HCT116 (cell line): Measurements from ENCODE around the gene ANKRD24. TPM values are rescaled to one million over a fixed set of nuclear protein-coding genes. Genes with fewer than 3 reads are reported as not detected.
A peak's percentile ranks its signal among the peaks of the same experiment; 100 is the strongest.

Source experiments
- ATAC-seq: fragments of 200-7000 bp; cut with Tn5 transposase; 2 replicates; pipeline ENCODE4 v1.9.1; 2020; ENCODE audit warnings: mild to moderate bottlenecking, moderate library complexity
- BruUV-seq: library from RNA; stranded (reverse); fragments of 400-500 nt; replicated peaks from 2 replicates; lab custom pipeline; 2021; lab: Mats Ljungman, UMichigan
- CTCF ChIA-PET: fragments of 300-600 bp; sonication (Branson Sonifier 250); formaldehyde crosslinking; loops from one replicate; lab custom pipeline; 2021; ENCODE audit warnings: antibody characterized with exemption; lab: Charles Lee
- POLR2A ChIA-PET: fragments of 300-600, 350-600 bp; sonication (Branson Sonifier 250); formaldehyde crosslinking; loops from one replicate; lab custom pipeline; 2021; ENCODE audit warnings: antibody characterized with exemption; lab: Charles Lee
- RAD21 ChIA-PET, 2 experiments: fragments of 300-600 bp; sonication (Branson Sonifier 250); formaldehyde crosslinking; loops; one replicate each; lab custom pipeline; 2023; ENCODE audit warnings: low total read pairs in 2 of 2; ENCODE audit not compliant: uncharacterized antibody in 2 of 2, unreplicated experiment in 2 of 2, low non-redundant PET in 1 of 2; lab: Charles Lee
- DNase-seq: peaks from one replicate; pipeline ENCODE4 v3.0.0-alpha.2; 2010; ENCODE audit warnings: low read depth, low spot score
- H2AFZ ChIP-seq: fragments of 200-600 bp; shearing (Covaris generic), sonication (generic); 2 replicates; pipeline ENCODE4 v1.6.1; 2017; ENCODE audit warnings: low read depth, mixed run types, mixed read lengths, antibody characterized with exemption, low read length; ENCODE audit not compliant: poor library complexity, severe bottlenecking
- H3K27ac ChIP-seq: 2 replicates; pipeline ENCODE4 v1.5.1; 2012; ENCODE audit warnings: low read depth, low read length
- H3K27me3 ChIP-seq: fragments of 200-600 bp; sonication (generic); 2 replicates; pipeline ENCODE4 v1.6.1; 2016; ENCODE audit warnings: mixed run types, low read length, mixed read lengths; ENCODE audit not compliant: insufficient read depth
- H3K36me3 ChIP-seq, 2 experiments: fragments of 200-500 bp in 1 of 2; fragments of 200-600 bp in 1 of 2; sonication (Bioruptor generic) in 1 of 2; sonication (generic) in 1 of 2; 2 replicates each; pipeline versions ENCODE4 v1.5.1 to v1.6.1; 2014 to 2016; ENCODE audit warnings: low read length in 2 of 2, inconsistent platforms in 1 of 2, mixed read lengths in 1 of 2, mixed run types in 1 of 2; ENCODE audit not compliant: insufficient read depth in 2 of 2, control insufficient read depth in 1 of 2
- H3K4me1 ChIP-seq, 2 experiments: fragments of 200-600 bp in 1 of 2; sonication (generic) in 1 of 2; 2 replicates each; pipeline versions ENCODE4 v1.5.1 to v1.6.1; 2012 to 2017; ENCODE audit warnings: low read length in 2 of 2, inconsistent platforms in 1 of 2, mild to moderate bottlenecking in 1 of 2, mixed read lengths in 1 of 2, mixed run types in 1 of 2, moderate library complexity in 1 of 2; ENCODE audit not compliant: insufficient read depth in 2 of 2, control insufficient read depth in 1 of 2
- H3K4me2 ChIP-seq: fragments of 200-600 bp; sonication (generic); 2 replicates; pipeline ENCODE4 v1.6.1; 2017; ENCODE audit warnings: mixed run types, low read length, mixed read lengths
- H3K4me3 ChIP-seq, 2 experiments: fragments of 200-600 bp in 1 of 2; sonication (generic) in 1 of 2; replicated peaks in 1 of 2; 2 replicates each; pipeline ENCODE4 v1.5.1; 2011 to 2016; ENCODE audit warnings: low read length in 2 of 2, control low read depth in 1 of 2, low read depth in 1 of 2, mild to moderate bottlenecking in 1 of 2, mixed read lengths in 1 of 2, mixed run types in 1 of 2
- H3K79me2 ChIP-seq: fragments of 200-600 bp; sonication (generic); 2 replicates; pipeline ENCODE4 v1.6.1; 2017; ENCODE audit warnings: mild to moderate bottlenecking, mixed run types, low read length, moderate library complexity, mixed read lengths; ENCODE audit not compliant: insufficient read depth
- H3K9ac ChIP-seq: fragments of 200-600 bp; sonication (generic); 2 replicates; pipeline ENCODE4 v1.6.1; 2016; ENCODE audit warnings: low read length, mixed read lengths
- H3K9me2 ChIP-seq: fragments of 200-600 bp; sonication (generic), shearing (Covaris generic); 2 replicates; pipeline ENCODE4 v1.6.1; 2017; ENCODE audit warnings: mixed run types, mild to moderate bottlenecking, moderate library complexity; ENCODE audit not compliant: insufficient read depth
- H3K9me3 ChIP-seq, 2 experiments: fragments of 200-500 bp in 1 of 2; fragments of 200-600 bp in 1 of 2; sonication (Bioruptor generic) in 1 of 2; sonication (generic) in 1 of 2; 2 replicates each; pipeline ENCODE4 v1.6.1; 2014 to 2017; ENCODE audit warnings: low read length in 2 of 2, mixed read lengths in 2 of 2, inconsistent platforms in 1 of 2, low read depth in 1 of 2, mild to moderate bottlenecking in 1 of 2, mixed run types in 1 of 2, moderate library complexity in 1 of 2; ENCODE audit not compliant: control insufficient read depth in 1 of 2, insufficient read depth in 1 of 2
- H4K20me1 ChIP-seq: fragments of 200-600 bp; sonication (generic), shearing (Covaris generic); 2 replicates; pipeline ENCODE4 v1.6.1; 2017; ENCODE audit warnings: mixed run types, mild to moderate bottlenecking, moderate library complexity; ENCODE audit not compliant: insufficient read depth
- CBX3 ChIP-seq: IDR thresholded peaks from 2 replicates; pipeline ENCODE4 v1.6.1; 2012; ENCODE audit warnings: low read depth
- ELF1 ChIP-seq: IDR thresholded peaks from 2 replicates; pipeline ENCODE4 v1.6.1; 2012; ENCODE audit warnings: low read depth, borderline replicate concordance
- EZH2 ChIP-seq: fragments of 200-600 bp; sonication (generic); IDR thresholded peaks from 2 replicates; pipeline ENCODE4 v1.6.1; 2017; ENCODE audit warnings: antibody characterized with exemption, mixed run types
- EZH2phosphoT487 ChIP-seq: fragments of 200-600 bp; IDR thresholded peaks from 2 replicates; pipeline ENCODE4 v1.6.1; 2018; ENCODE audit warnings: antibody characterized with exemption, borderline replicate concordance
- FOSL1 ChIP-seq: IDR thresholded peaks from 2 replicates; pipeline ENCODE4 v1.6.1; 2012; ENCODE audit warnings: low read depth
- JUND ChIP-seq: IDR thresholded peaks from 2 replicates; pipeline ENCODE4 v1.6.1; 2012
- POLR2A ChIP-seq: IDR thresholded peaks from 2 replicates; pipeline ENCODE4 v1.7.0; 2011; ENCODE audit warnings: borderline replicate concordance; ENCODE audit not compliant: insufficient read depth, insufficient read length; ENCODE audit errors: extremely low read depth
- POLR2AphosphoS5 ChIP-seq: IDR thresholded peaks from 2 replicates; pipeline ENCODE4 v1.6.1; 2011; ENCODE audit warnings: mild to moderate bottlenecking, low read depth, low read length, moderate library complexity
- RAD21 ChIP-seq: IDR thresholded peaks from 2 replicates; pipeline ENCODE4 v1.6.1; 2012; ENCODE audit warnings: low read depth, mild to moderate bottlenecking
- SIN3A ChIP-seq: IDR thresholded peaks from 2 replicates; pipeline ENCODE4 v1.6.1; 2012; ENCODE audit warnings: low read depth
- SRF ChIP-seq: IDR thresholded peaks from 2 replicates; pipeline ENCODE4 v1.6.1; 2012; ENCODE audit warnings: low read depth
- YY1 ChIP-seq: IDR thresholded peaks from 2 replicates; pipeline ENCODE4 v1.6.1; 2011; ENCODE audit warnings: low read length, low read depth, moderate library complexity, mild to moderate bottlenecking; ENCODE audit not compliant: insufficient replicate concordance; ENCODE audit errors: extremely low read depth
- ZFX ChIP-seq: fragments of 450-650 bp; IDR thresholded peaks from 2 replicates; pipeline ENCODE4 v1.6.1; 2017
- ZNF274 ChIP-seq: fragments of 200-500 bp; sonication (Bioruptor generic); IDR thresholded peaks from 2 replicates; pipeline ENCODE4 v1.6.1; 2014; ENCODE audit warnings: mild to moderate bottlenecking, low read depth, low read length, inconsistent platforms
- intact Hi-C: fragments of 100-400 bp; cut with micrococcal nuclease; formaldehyde crosslinking; loops from 2 replicates; pipeline ENCODE4 v1.10.0; 2022
- total RNA-seq: library from RNA; stranded (reverse); gene quantifications from one replicate; pipeline ENCODE4 v1.2.1, GENCODE V29; 2021; ENCODE audit not compliant: unreplicated experiment
- TF ChIP-seq, protein P1 (sequence below): IDR thresholded peaks from 2 replicates; pipeline ENCODE4 v1.6.1; 2012; ENCODE audit warnings: low read depth
- TF ChIP-seq, protein P2 (sequence below): IDR thresholded peaks from 2 replicates; pipeline ENCODE4 v1.6.1; 2011; ENCODE audit warnings: mild to moderate bottlenecking, low read length, moderate library complexity; ENCODE audit not compliant: insufficient replicate concordance; ENCODE audit errors: extremely low read depth
- TF ChIP-seq, protein P3 (sequence below), 3 experiments: fragments of 200-600 bp in 1 of 3; sonication (generic) in 1 of 3; IDR thresholded peaks in 2 of 3; conservative IDR thresholded peaks in 1 of 3; 2 replicates each; pipeline ENCODE4 v1.5.1; 2012 to 2017; ENCODE audit warnings: low read depth in 2 of 3, low read length in 2 of 3, antibody characterized with exemption in 1 of 3, borderline replicate concordance in 1 of 3, control low read depth in 1 of 3, mild to moderate bottlenecking in 1 of 3, mixed read lengths in 1 of 3, mixed run types in 1 of 3, moderate library complexity in 1 of 3; ENCODE audit not compliant: insufficient read depth in 1 of 3
- TF ChIP-seq, protein P4 (sequence below): IDR thresholded peaks from 2 replicates; pipeline ENCODE4 v1.6.1; 2012

Gene ANKRD24
- total RNA-seq, 1 experiment from 2014 or later = 1.7 TPM

GRCh38 chr19:4266253-4267000 lies 83.9 kb downstream of the ANKRD24 start:
- RAD21 ChIA-PET = interaction anchor here (0.6 to 2.2 kb wide), 9 partner anchors 19 to 259 kb away, joined by 3 to 17 read pairs (median 4); partner anchors contain the start of genes MPND (in 1 of the 2) and YJU2 (in 1 of the 2)
- intact Hi-C loops = loop anchor here (10.0 kb wide), 1 partner anchor 258 kb away; no protein-coding TSS in a partner anchor
- H4K20me1 ChIP-seq = no peaks in the 10 kb centered on the region
- DNase-seq = no peak
- H3K79me2 ChIP-seq = no peaks in the 10 kb centered on the region
- no peak overlapping the region for H3K4me3 ChIP-seq
- H3K27ac ChIP-seq = no peak overlapping the region
- H3K4me1 ChIP-seq = peaks cover 0 to 7% of the 10 kb centered on the region in 2 experiments; a peak in 1 of 4 replicates
- H3K4me2 ChIP-seq = no peak overlapping the region
- BruUV-seq = no TSS peak
- CTCF ChIA-PET = interaction anchor here (0.5 to 2.9 kb wide), 37 partner anchors 7 to 525 kb away, joined by 3 to 52 read pairs (median 5); partner anchors contain the start of genes CHAF1A, MPND, PLIN5 and SH3GL1
- TF ChIP-seq SIN3A (no peak), FOSL1 (no peak), CBX3 (no peak), JUND (no peak), YY1 (no peak), ZFX (no peak), RAD21 (no peak), SRF (no peak), POLR2AphosphoS5 (no peak), EZH2 (no peak), POLR2A (no peak), ELF1 (no peak), EZH2phosphoT487 (no peak), ZNF274 (no peak)
- TF ChIP-seq, protein P1, sequence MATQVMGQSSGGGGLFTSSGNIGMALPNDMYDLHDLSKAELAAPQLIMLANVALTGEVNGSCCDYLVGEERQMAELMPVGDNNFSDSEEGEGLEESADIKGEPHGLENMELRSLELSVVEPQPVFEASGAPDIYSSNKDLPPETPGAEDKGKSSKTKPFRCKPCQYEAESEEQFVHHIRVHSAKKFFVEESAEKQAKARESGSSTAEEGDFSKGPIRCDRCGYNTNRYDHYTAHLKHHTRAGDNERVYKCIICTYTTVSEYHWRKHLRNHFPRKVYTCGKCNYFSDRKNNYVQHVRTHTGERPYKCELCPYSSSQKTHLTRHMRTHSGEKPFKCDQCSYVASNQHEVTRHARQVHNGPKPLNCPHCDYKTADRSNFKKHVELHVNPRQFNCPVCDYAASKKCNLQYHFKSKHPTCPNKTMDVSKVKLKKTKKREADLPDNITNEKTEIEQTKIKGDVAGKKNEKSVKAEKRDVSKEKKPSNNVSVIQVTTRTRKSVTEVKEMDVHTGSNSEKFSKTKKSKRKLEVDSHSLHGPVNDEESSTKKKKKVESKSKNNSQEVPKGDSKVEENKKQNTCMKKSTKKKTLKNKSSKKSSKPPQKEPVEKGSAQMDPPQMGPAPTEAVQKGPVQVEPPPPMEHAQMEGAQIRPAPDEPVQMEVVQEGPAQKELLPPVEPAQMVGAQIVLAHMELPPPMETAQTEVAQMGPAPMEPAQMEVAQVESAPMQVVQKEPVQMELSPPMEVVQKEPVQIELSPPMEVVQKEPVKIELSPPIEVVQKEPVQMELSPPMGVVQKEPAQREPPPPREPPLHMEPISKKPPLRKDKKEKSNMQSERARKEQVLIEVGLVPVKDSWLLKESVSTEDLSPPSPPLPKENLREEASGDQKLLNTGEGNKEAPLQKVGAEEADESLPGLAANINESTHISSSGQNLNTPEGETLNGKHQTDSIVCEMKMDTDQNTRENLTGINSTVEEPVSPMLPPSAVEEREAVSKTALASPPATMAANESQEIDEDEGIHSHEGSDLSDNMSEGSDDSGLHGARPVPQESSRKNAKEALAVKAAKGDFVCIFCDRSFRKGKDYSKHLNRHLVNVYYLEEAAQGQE = no peak
- TF ChIP-seq, protein P2, sequence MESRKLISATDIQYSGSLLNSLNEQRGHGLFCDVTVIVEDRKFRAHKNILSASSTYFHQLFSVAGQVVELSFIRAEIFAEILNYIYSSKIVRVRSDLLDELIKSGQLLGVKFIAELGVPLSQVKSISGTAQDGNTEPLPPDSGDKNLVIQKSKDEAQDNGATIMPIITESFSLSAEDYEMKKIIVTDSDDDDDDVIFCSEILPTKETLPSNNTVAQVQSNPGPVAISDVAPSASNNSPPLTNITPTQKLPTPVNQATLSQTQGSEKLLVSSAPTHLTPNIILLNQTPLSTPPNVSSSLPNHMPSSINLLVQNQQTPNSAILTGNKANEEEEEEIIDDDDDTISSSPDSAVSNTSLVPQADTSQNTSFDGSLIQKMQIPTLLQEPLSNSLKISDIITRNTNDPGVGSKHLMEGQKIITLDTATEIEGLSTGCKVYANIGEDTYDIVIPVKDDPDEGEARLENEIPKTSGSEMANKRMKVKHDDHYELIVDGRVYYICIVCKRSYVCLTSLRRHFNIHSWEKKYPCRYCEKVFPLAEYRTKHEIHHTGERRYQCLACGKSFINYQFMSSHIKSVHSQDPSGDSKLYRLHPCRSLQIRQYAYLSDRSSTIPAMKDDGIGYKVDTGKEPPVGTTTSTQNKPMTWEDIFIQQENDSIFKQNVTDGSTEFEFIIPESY = no peak
- TF ChIP-seq, protein P3, sequence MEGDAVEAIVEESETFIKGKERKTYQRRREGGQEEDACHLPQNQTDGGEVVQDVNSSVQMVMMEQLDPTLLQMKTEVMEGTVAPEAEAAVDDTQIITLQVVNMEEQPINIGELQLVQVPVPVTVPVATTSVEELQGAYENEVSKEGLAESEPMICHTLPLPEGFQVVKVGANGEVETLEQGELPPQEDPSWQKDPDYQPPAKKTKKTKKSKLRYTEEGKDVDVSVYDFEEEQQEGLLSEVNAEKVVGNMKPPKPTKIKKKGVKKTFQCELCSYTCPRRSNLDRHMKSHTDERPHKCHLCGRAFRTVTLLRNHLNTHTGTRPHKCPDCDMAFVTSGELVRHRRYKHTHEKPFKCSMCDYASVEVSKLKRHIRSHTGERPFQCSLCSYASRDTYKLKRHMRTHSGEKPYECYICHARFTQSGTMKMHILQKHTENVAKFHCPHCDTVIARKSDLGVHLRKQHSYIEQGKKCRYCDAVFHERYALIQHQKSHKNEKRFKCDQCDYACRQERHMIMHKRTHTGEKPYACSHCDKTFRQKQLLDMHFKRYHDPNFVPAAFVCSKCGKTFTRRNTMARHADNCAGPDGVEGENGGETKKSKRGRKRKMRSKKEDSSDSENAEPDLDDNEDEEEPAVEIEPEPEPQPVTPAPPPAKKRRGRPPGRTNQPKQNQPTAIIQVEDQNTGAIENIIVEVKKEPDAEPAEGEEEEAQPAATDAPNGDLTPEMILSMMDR (IDR thresholded peaks at IDR 0.05 in 2 of 3, conservative IDR thresholded peaks at IDR 0.05 in 1 of 3; ENCODE audit: borderline replicate concordance in 1 of 3, insufficient read depth in 1 of 3, low read depth in 2 of 3, low read length in 2 of 3) = no peak
- TF ChIP-seq, protein P4, sequence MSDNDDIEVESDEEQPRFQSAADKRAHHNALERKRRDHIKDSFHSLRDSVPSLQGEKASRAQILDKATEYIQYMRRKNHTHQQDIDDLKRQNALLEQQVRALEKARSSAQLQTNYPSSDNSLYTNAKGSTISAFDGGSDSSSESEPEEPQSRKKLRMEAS = no peak
- TF ChIP-seq, all 23 proteins: peak for 0
- no peaks in the 10 kb centered on the region for H3K9me3 ChIP-seq
- H3K36me3 ChIP-seq = peaks cover 2 to 18% of the 10 kb centered on the region in 2 experiments; a peak in 3 of 4 replicates
- POLR2A ChIA-PET = interaction anchor here (0.6 to 1.6 kb wide), 2 partner anchors 10 to 77 kb away, joined by 3 to 10 read pairs; partner anchors contain the start of gene MPND
- H3K9me2 ChIP-seq = no peaks in the 10 kb centered on the region
- no peak overlapping the region for H3K9ac ChIP-seq
- ATAC-seq = peak; percentile 3; the same call in 1 of the 2 replicates
- H2AFZ ChIP-seq = no peak overlapping the region
- H3K27me3 ChIP-seq = no peaks in the 10 kb centered on the region
